Left kidney (tissue), 2 donors: ENCODE results near the gene USP12. TPM values are rescaled to one million over a fixed set of nuclear protein-coding genes. Genes with fewer than 3 reads are reported as not detected.

Experiments used
- DNase-seq: peaks from one replicate; pipeline ENCODE4 v3.0.0-alpha.2; 2013
- polyA plus RNA-seq: library from polyadenylated mRNA; unstranded; fragments of 120-200 nt; gene quantifications from one replicate; pipeline ENCODE4 v1.2.1, GENCODE V29; 2013; ENCODE audit not compliant: insufficient read length

USP12 gene
- polyA plus RNA-seq, 1 donor = 41.6 TPM

DNA sequence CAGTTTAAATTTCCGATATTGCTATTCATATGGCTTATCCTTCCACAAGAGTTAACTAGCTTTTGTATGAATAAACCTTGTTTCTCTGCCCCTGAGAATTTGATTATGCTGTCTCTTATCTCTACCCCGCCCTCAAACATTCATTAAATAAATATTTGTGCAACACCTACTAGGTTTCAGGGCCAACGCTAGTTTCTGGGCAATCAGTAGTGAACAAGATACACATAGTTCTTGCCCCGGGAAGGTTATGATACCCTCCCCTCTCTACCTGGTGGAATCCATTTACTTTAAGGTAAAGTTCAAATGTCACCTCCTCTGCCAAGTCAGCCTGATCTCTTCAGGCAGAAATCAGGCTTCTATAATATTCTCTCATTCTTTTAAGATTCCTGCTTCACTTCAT is 16.6 kb upstream of the USP12 start:
- no peak for DNase-seq

DNA sequence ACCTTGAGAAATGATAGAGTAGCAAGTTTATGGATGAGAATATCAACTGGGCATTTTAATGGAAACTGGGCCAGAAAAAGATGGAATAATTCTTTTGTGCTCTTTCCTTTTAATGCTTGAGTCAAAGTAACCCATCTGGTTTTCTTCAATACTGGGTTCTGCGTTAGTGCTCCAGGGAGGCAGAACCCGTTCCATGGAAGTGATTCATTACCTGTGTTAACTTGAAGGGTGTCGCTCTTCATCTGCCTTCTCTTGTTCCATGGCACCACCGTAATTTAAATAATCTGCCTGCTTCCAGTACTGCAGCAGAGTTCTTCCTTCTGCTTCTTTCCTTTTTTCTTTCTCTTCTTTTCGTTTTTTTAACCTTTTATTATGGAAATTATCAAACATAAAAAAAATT is 14.7 kb upstream of the USP12 start:
- no peak for DNase-seq

DNA sequence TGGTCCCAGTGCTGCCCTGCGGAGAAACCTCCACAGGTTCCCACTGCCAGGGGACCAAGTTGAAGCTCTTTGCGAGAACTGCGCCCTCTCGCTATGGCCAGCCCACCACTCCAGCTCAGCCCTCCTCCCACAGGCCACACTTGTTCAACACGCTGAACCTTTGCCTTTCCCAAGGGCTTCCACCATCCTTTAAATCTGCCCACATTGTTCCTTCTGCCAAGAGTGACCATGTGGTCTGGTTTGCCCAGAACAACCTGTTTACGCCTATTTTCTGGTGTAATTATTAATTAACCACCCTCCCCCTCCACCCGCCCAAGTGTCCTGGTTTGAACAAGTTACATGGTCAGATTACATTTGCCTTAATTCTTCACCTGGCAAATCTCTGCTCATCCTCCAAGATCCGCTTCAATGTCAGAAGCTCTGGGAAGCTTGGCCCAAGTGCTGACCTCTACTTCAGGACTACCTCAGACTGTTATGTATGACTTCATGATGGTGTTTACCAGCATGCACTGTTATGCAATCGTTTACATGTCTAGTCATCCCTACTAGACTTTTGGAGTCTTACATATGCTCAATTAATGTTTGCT is 12.0 kb upstream of the USP12 start:
- DNase-seq = no peak

DNA sequence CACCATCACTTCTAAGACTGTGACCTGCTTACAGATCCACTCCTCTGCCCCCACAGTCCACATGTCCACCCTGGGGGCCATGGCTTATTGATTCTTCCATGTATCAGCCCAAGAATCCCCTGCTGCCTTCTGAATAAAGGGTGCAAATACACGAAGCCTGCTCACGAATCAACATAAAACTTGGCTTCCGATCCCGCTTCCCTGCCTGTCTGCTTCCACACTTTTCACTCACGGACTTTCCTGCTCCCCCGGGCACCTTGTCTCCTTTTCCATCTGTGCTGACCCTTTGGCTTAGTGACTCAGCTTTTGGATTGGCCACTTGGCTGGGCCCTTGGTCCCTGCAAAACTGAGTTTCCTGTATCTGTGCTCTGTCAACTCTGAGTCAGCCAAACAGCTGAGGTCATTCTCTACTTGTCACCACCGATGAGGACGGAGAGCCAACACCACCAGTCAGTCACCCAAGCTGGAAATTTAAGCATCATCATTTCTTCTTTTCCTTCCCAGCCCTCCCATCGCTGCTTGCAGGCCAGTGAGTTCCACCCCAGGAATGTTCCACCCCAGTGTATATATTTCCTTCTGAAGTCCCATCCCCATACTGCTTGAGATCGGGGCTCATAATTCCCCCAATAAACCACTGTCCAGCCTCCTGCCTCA is 11.4 kb upstream of the USP12 start:
- no peak for DNase-seq

DNA sequence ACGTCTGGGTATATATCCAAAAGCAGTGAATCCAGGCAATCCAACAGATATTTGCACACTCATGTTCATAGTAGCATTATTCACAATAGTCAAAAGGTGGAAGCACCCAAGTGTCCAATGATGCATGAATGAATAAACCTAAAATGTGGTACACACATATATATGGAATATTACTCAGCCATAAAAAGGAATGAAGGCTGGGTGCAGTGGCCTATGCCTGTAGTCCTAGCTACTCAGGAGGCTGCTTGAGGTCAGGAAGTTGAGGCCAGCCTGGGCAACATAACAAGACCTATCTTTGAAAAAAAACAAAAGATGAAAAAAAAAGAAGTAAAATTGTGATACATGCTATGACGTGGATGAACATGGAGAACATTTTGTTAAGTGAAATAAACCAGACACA is 10.4 kb upstream of the USP12 start:
- DNase-seq = no peak

DNA sequence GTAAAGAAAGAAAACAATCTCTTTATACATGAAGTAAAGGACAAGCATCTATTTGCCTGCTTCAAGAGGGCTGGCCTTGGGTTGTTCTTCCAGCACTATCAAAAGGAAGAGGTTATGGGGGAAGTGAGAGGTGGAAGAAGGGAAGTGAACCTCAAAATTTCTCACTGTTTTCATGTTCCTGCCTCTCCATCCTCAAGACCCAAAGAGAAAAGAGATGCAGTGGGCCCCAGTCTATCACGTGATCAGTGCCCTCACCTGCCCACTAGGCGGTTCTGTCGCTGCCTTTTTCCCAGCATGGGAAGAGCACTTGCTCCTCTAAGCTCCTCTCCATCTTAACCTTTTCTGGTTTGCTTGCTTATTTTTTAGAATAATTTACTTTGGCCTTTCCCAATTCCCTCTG is 6.2 kb upstream of the USP12 start:
- no peak for DNase-seq

DNA sequence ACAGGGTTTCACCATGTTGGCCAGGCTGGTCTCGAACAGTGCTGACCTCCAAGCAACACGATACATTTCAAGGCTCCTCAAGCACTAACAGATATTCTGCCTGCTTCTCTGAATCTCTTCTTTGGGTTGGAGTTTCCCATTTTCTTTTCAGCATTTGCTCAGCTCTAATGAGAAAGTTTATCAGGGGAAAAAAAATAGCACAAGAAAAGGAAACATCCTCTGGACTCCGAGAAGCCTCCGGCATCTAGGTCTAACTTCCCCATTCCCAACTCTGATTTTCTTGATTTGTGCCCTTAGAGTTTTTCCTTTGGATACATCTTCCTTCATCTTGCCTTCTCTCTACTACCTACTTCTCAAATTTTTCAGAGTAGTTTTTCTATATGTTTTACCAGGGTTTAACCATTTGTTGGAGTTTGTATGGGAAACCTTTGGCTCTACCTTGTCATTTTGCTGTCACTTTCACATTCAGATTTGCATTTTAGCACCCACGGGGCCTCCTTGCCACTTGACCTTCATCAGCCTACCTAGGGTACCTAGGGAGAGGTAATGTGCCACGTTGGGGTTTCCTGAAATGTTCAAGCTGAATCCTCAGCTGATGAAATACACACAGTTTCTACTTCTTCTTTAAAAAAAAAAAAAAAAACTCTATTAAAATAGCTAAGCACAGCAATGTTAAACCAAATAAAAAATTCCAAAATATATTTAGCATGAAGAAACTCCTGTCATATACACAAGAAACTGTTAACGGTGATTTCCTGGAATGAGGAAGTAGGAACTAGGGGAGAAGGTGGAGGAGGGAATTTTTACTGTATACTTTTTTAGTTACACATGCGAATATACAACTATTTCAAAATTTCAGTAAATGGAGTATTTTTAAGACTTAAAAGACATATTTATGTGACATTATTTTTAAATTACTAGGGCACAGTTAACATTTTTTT is 5.1 kb upstream of the USP12 start:
- no peak for DNase-seq

DNA sequence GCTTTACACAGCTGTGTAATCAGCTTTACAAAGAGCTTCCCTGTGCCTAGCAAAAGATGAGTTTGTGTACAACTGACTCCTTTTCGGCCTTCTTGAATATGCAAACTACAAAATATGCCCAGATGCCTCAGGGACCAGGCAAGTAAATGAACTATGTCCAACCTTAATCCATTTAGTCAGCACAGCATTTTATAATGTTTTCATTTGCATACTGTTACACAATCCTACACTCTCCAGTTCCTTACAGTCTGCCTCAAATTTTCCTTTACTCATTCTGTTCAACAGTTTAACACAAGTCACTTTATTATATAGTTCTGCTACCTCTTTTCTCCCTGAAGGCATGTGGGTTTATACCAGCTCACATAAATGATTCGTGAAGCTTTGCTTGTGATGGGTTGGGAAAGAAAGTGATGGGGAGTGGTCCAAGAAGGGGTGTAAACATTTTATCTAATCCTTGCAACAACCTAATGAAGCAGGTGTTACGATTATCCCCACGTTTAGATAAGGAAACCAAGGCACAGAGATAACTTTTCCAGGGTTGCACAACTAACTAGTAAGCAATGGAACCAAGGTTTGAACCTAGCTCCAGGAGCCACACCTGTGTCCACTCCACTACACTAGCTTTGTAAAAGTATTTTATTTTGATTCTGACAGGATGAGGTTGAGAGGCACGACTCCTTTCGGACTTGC is 3.3 kb upstream of the USP12 start:
- DNase-seq = no peak

DNA sequence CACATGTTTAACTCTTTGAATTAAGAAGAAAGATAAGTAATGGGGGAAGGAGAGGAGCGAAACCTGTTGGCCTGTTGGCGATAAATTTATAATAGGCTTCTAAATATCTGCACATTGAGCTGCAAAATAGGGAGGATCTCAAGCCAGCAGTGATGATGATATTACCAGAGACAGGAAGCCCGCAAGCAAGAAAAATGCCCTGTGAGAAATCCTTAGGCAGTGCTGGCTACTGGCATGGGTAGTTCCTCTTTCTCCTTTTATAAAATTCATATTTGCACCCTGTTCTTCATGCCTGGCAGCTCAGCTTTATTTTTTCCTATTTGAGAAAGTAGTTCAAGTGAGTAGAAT is 858 bp upstream of the USP12 start:
- DNase-seq = no peak

DNA sequence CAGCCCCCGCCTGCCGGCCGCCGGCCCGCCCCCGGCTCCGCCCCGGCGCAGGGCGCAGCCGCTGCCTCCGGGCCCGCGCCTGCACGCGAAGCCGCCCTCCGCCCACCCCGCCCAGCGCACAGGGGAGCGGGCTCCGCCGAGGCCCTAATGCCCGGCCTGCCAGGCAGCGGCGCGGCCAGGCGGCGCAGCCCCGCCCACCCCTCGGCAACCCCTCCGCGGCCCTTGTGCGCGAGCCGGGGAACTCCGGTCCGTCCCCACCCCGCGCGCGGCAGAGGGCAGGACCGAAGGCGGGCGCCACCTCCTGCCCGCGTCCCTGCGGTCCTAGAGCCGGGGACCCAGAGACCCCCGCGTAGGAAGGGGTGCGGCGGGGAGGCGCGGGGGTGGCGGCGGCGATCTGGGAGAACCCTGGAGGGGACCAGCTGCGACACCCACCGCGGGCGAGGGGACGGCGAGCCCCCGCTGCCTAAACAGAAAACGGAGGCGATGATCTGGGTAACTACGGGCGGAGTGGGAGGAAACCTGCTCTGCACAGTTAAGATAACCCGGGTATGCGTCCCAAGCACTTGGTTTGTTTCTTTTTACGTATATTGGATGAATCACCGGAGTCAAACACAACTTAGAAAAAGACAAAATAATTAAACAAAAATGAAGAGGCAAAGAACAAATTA is 350 bp upstream of the USP12 start:
- peak; percentile 88 for DNase-seq

DNA sequence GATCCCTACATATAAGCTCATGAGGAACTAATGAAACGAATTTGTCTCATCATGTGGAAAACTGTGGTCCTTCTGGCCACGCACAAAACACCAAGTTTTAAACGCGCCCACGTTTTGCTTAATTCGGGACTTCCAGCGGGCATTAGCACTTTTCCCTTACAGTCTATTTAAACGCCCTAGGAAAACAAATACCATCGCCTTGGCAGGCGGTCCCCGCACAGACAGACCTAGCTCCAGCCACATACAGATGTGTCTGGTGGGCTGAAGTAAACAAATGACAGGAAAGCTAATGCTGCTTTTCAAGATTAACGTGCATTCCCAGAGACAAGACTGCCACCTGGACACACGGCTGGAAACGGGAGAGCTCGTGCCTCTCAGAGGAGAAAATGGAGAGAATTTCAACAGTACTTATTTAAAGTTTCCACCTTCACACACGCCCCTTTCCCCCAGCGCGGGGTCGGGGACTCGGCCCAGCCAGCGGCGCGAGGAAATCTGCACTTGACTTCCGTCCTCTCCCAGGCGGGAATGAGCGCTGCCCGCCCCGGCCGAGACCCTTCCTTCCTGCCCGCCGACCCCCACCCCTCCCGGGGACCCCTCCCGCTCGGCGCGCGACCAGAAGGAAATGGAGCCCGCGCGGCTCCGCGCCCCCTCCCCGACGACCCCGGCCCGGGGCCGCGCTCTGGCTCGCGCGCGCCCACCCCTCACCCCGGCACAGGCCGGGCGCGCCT is 931 bp downstream of the USP12 start:
- DNase-seq = peak; percentile 43

DNA sequence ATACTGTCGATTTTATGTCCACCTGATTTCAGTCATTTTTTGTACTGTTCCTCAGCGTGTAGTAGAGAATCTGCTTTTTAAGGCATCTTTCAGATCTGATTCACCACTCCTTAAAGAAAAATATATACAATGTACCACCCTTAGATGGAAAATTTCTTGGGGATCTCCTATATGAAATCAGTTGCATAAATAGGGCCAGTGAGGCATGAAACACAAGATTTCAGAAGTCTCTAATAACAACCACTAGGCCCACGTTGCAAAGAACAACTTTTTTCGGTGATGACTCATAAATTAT is 1.4 kb downstream of the USP12 start:
- DNase-seq = no peak

DNA sequence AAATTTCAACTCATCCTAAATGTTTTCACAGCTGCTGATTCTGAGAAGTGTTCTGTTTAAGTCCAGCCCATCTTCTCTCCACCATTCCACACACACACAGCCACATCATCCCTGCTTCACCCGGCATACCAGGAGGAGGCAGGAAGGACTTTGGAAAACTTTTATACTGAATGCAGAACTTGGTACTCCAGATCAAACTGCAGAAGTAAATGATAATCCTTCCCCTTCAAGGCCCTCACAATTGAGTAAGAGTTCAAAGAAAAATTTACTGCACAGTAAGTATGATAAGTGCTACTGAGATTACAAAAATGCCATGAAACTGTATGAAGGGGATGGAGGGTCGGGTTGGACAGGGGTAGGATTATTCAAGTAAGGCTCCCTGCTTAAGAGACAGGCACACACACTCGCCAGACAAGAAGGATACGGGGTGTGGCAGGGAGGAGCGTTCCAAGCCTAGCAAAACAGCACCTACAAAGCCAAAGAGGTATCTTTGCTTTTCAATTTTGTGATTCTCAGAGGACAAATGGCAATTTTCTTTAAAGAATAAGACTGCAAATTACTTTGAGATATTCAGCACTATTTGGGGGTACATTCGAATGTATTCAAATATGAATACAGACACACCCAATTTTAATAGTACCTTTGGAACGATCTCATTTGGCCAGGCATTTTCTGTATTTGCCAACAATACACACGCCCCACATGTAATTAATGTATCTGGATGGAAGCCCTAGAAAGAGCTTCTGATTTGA is 2.5 kb downstream of the USP12 start:
- DNase-seq = no peak

DNA sequence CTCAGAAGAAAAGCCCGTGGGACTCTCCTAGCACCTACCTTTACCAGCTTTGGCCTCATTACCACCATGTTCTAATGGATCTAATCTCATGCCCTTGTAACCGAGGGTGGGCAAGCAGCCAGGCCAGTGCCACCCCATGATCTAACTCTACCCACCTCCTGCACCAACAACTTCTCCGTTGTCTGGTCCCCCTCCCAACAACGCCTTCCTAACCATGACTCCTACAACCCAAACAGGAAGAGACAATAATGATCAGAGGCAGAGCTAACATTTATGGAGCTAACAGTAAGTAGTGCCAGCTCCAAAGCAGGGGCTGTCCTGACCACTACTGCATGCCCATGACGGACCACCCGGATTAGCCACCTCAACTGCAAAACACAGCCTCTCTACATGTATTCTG is 3.5 kb downstream of the USP12 start:
- no peak for DNase-seq

DNA sequence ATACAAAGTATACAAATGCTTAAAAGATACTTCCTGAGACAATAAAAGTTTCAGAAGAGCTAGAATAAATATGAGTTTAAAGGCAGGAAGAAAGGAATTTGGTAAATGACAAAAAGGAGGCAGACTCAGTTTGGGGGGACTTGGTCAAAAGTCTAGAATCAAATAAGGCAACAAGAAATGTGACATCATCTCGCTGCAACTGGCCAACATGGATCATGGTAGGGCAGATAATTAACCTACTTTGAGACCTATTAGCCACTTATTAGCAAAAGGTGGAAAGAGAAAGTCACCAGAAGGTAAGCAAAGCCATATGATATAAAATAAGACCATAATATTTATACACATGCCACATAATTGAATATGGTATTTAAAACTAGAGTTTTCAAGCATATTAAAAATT is 5.3 kb downstream of the USP12 start:
- DNase-seq = no peak

DNA sequence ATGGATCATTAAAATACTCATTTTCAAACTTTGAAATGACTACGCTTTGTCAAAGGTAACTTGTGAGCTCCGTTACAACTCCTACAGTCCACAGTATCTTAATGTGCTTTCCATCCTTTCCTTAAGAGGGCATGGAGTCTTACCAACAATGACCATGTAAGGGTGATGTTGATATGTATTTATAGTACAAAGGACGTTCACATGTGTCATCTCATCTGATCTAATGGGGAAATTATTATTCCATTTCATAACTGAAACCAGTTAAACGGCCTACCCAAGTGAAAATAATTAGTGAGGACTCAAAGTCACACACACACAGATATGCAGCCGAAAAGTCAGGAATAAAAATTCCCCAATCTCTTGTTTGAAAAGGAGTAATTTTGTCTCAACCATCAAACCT is 9.6 kb downstream of the USP12 start:
- DNase-seq = no peak

DNA sequence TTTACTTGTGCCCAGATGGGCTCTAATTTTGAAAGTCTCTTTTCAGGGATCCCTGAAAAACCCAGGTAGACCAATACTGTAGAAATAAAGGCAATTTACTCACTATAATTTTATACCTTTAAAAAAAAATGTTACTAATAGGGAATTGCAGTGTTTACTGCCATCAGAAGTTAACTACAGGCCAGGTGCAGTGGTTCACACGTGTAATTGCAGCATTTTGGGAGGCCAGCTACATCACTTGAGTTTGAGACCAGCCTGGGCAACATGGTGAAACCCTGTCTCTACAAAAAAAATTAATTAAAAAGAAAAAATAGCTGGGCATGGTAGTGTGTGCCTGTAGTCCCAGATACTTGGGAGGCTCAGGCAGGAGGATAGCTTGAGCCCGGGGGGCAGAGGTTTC is 10.2 kb downstream of the USP12 start:
- no peak for DNase-seq

DNA sequence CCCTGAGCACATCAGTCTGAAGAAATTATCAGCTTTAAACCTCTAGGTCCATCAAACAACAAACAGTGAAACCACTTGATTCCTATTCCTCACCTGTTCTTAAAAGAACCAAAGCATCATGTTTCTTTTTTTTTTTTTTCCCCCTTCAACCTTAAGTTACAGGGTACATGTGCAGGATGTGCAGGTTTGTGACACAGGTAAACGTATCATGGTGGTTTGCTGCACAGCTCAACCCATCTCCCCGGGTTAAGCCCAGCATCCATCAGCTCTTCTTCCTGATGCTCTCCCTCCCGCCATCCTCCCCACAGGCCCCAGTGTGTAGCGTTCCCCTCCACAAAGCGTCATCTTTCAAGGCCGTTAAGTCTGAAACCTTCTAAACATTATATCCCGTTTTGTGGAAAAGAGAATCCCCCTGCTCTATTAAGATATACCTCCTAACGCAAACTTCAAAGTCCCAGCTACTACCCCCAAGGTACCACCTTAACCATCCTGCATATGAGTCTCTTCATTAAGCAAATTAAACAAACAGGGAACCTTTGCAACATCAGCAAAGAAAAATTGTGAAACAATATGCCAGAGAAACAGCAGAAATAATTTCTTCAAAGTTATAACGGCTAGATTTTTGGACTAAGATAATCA is 10.8 kb downstream of the USP12 start:
- no peak for DNase-seq

DNA sequence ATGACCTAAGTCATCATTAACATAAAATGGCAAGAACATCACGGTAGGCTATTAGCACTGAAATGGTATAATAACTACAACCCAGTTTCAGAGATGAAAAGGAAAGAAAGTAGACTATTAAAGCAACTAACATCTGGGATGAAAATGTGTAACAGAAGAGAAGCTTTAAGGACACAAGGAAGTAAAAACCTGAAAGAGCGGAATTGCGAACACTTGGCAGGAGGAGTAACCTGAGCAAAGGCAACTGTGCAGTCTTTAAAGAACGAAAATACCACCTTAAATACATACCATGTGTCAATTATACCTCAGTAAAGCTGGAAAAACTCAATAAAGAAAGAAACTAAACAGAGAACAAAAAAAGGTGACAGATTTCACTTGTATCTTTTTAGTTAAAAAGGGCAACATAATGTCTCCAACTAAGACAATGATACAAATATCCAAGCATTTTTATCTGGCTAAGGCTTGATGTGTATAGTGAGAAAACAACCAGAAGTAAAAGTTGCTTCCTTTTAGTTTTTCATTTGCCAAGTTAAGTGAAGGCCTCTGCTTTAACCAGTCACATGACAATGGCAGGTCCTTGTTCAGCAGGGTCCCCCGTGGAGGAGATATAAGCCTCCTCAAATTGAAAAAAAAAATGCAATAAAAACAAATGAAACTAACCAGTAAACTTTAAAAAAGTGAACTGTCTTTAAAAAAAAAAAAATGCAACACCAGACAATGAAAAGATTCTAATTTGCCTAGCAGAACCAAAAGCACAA is 11.6 kb downstream of the USP12 start:
- DNase-seq = no peak

DNA sequence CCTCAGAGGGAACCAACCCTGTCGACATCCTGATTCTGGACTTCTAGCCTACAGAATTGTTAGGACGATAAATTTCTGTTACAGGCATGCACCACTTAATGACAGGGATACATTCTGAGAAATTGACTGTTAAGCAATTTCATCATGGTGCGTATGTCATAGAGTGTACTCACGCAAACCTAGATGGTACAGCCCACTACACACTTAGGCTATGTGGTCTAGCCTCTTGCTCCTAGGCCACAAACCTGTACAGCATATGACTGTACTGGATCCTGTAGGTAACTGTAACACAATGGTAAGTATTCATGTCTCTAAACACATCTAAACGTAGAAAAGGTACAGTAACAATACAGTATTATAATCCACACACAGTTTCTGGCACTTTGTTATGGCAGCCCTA is 13.3 kb downstream of the USP12 start:
- no peak for DNase-seq
